Body of pancreas (tissue), 4 donors: ENCODE measurements around the gene BEST3.

Experiments used
- CTCF ChIP-seq, 7 experiments: fragments of 450-650 bp in 4 of 7; fragments of 200-600 bp in 3 of 7; sonication (generic) in 3 of 7; IDR thresholded peaks; one replicate each; pipeline ENCODE4 v1.5.1; 2016 to 2019; ENCODE audit warnings: antibody characterized with exemption in 7 of 7
- POLR2A ChIP-seq, 3 donors: fragments of 450-650 bp; IDR thresholded peaks; one replicate each; pipeline ENCODE4 v1.6.1; 2016; ENCODE audit warnings: antibody characterized with exemption in 3 of 3, mild to moderate bottlenecking in 2 of 3

- TF ChIP-seq CTCF (IDR thresholded peaks at IDR 0.05) (no peak), POLR2A (IDR thresholded peaks at IDR 0.05) (no peak)
Observed at GRCh38 chr12:69671597-69671996, 27.5 kb downstream of the BEST3 start.
